Central memory CD8-positive, alpha-beta T cell (primary cell): ENCODE results near the gene CAMTA1.
"Not testable (repeated sequence)": the region's sequence is repeated elsewhere in the genome, so short reads cannot be mapped to it uniquely, and the experiment has no call there.

Experiments
- ATAC-seq: fragments of 150-1000 bp; cut with Tn5 transposase; replicated peaks from 2 replicates; pipeline ENCODE4 v1.10.0; 2022; ENCODE audit warnings: mild to moderate bottlenecking, moderate FRiP score, moderate number of reproducible peaks; ENCODE audit not compliant: poor library complexity, severe bottlenecking; ENCODE audit errors: extremely low read depth
- DNase-seq, 2 donors: peaks; one replicate each; pipeline ENCODE4 v3.0.0; 2021; ENCODE audit warnings: low spot score in 2 of 2
- H3K27ac Mint-ChIP-seq: one replicate; pipeline ENCODE4 v1.8.0; 2022; ENCODE audit warnings: low read depth, mild to moderate bottlenecking, moderate library complexity, mixed read lengths
- H3K27me3 Mint-ChIP-seq: one replicate; pipeline ENCODE4 v1.8.0; 2022; ENCODE audit warnings: mixed read lengths
- H3K36me3 Mint-ChIP-seq: one replicate; pipeline ENCODE4 v1.8.0; 2022; ENCODE audit warnings: mild to moderate bottlenecking, moderate library complexity, mixed read lengths; ENCODE audit not compliant: insufficient read depth
- H3K4me1 Mint-ChIP-seq: one replicate; pipeline ENCODE4 v1.8.0; 2022; ENCODE audit warnings: mixed read lengths
- H3K4me3 Mint-ChIP-seq: one replicate; pipeline ENCODE4 v1.8.0; 2022; ENCODE audit warnings: mild to moderate bottlenecking, moderate library complexity, mixed read lengths
- H3K9me3 Mint-ChIP-seq: one replicate; pipeline ENCODE4 v1.8.0; 2022; ENCODE audit warnings: mixed read lengths

CAMTA1 gene

DNA sequence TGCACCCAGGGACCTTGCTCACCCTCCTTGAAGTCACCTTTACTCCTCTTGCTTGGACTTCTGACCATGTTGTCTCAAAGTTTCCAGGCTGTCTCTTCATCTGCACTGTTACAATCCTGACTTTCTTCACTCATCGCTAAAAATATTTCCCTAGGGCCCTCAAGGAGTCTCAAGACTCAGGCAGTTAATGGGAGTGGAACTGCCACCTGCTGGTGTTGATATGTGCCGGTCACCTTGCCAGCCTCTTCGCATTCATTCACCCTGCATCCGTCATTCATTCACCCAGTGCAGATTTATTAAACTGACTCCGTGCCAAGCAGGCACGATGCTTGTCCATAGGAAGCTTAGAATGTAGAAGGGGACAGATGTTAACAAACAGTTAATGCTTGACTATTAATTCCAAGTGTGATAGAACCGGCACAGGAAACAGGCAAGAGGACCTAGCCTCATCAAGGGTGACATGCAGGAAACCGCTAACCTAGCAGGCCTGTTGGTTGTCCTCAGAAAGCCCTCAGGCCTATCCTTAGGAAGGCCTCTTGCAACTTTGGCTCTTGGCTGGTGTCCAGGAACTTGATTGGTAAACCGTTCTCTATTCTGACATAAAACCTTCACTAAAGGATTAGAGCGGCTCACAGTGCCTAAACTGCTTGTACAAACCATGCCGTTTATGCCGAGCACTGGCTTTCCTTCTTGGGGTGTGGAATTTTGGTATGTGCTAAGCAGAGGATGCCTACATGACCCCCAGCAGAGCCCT is 342.2 kb downstream of the CAMTA1 start:
- H3K4me1 Mint-ChIP-seq = no peaks in the 10 kb centered on the region
- ATAC-seq (no peak), DNase-seq (no peak)
- H3K9me3 Mint-ChIP-seq = no peaks in the 10 kb centered on the region
- peaks cover 39% of the 10 kb centered on the region for H3K27me3 Mint-ChIP-seq
- H3K36me3 Mint-ChIP-seq = no peaks in the 10 kb centered on the region
- no peak overlapping the region for H3K4me3 Mint-ChIP-seq
- no peak overlapping the region for H3K27ac Mint-ChIP-seq

DNA sequence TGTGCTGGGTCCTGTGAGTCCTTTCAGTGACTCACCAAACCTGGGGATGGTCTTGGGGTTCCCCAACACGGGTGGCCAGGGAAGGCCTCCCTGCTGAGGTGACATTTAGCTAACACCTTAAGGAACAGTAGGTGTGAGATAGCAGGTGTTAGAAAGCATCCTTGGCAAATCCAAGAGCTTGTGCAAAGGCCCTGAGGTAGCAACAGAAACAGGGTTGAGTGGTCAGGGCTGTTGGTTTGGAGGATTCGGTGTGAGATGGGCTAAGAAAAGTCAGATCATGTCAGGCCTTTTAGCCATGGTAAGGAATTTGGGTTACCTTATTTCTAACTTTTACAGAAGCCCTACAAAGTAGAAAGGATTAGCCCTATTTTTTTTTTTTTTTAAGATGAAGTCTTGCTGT is 343.0 kb downstream of the CAMTA1 start:
- Mint-ChIP-seq H3K27me3 (peaks cover 42% of the 10 kb centered on the region), H3K27ac (no peak overlapping the region), H3K9me3 (no peaks in the 10 kb centered on the region), H3K4me3 (no peak overlapping the region), H3K4me1 (no peaks in the 10 kb centered on the region), H3K36me3 (no peaks in the 10 kb centered on the region)
- no peak for ATAC-seq
- no peak for DNase-seq

DNA sequence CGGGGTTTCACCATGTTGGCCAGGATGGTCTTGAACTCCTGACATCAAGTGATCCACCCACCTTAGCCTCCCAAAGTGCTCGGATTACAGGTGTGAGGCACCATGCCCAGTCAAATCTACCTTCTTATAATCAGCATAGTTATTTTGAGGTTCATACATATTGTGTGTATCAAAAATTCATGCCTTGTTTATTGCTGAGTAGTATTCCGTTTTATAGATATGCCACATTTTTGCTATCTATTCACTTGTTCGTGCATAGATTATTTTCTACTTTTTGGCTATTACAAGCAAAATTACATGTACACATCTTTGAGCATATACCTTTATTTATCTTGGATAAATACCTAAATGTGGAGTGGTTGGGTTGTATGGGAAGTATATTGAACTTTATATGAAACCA is 344.9 kb downstream of the CAMTA1 start:
- no peak for ATAC-seq
- Mint-ChIP-seq H3K4me1 (no peaks in the 10 kb centered on the region), H3K36me3 (no peaks in the 10 kb centered on the region), H3K9me3 (no peaks in the 10 kb centered on the region), H3K27ac (no peak overlapping the region), H3K27me3 (peaks cover 58% of the 10 kb centered on the region), H3K4me3 (no peak overlapping the region)
- DNase-seq = no peak

DNA sequence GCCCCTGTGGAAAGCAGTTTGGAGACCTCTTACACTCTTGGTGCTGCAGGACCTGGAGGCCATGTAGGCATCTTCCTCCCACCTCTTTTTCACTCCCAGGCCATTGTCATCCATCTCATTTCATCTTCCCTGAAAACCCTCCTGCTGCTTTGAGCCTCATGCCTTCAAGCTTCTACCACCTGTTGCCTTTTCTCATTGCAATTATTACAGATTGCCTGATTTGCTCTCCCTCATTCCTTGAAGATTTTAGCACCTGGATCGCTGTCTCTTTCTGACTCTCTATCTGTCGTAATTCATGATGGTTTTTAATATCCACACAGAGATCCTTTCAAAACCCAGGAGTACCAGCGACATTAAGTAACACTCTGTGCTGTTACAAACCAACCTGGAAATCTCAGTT is 350.2 kb downstream of the CAMTA1 start:
- Mint-ChIP-seq H3K9me3 (no peaks in the 10 kb centered on the region), H3K4me3 (no peak overlapping the region), H3K4me1 (no peaks in the 10 kb centered on the region), H3K27ac (no peak overlapping the region), H3K36me3 (no peaks in the 10 kb centered on the region), H3K27me3 (peaks cover 67% of the 10 kb centered on the region)
- DNase-seq = no peak
- no peak for ATAC-seq

DNA sequence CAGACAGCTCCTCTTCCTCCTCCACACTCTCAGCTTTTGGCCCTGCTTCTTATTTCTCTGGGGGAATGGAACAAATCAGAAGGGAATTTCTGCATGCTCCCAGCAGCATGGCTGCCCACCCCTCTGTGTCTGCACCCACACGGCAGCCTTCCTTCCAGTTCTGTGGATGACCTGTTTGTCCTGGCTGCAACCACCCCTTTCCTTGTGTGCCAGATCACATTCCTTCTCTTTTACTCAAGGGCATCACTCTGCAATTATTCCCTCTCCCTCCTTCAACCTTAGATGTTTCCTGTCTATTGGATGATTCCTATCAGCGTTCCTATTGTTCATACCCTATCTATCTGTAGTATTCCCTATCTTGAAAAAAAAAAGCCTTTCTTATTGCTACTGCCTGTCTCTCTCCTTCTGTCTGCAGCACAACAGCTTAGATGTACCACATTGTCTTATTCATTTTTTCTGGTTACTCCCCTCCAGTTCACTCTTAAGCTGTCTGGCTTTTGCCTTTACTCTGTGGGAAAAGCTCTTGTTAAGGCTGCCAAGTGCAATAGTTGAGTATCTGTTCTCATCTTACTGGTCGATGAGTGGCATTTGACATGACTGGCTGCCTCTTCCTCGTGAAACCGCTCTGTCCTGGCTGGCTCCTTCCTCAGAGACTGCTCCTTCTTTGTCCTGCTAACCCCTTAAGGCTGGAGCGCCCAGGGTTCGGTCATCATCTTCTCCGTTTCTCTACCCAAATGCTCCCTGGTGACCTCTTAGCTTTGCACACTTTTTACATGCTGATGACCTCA is 351.1 kb downstream of the CAMTA1 start:
- Mint-ChIP-seq H3K27ac (no peak overlapping the region), H3K4me3 (no peak overlapping the region), H3K4me1 (no peaks in the 10 kb centered on the region), H3K36me3 (no peaks in the 10 kb centered on the region), H3K27me3 (peaks cover 58% of the 10 kb centered on the region), H3K9me3 (no peaks in the 10 kb centered on the region)
- ATAC-seq (no peak), DNase-seq (no peak)

DNA sequence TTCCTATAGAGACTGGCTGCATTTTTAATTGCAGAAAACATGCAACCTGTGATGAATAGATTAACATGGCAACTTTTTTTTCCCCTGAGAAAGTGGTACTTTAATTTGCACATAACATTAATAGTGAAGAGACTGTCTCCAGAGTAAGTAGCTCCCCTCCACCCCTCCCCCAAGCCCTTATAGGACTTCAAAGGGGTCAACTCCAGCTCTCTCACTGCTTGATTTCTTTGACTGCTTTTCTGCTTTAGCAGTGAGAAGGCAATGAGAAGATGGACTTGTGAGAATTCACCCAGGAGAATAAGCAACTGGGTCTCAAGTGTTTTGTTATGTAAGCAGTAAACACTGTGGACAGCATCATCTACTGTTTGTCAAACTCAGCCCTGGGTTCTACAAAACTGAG is 355.0 kb downstream of the CAMTA1 start:
- no peaks in the 10 kb centered on the region for H3K4me1 Mint-ChIP-seq
- H3K27ac Mint-ChIP-seq = no peak overlapping the region
- no peak overlapping the region for H3K4me3 Mint-ChIP-seq
- ATAC-seq (no peak), DNase-seq (no peak)
- no peaks in the 10 kb centered on the region for H3K9me3 Mint-ChIP-seq
- peaks cover 38% of the 10 kb centered on the region for H3K27me3 Mint-ChIP-seq
- no peaks in the 10 kb centered on the region for H3K36me3 Mint-ChIP-seq

DNA sequence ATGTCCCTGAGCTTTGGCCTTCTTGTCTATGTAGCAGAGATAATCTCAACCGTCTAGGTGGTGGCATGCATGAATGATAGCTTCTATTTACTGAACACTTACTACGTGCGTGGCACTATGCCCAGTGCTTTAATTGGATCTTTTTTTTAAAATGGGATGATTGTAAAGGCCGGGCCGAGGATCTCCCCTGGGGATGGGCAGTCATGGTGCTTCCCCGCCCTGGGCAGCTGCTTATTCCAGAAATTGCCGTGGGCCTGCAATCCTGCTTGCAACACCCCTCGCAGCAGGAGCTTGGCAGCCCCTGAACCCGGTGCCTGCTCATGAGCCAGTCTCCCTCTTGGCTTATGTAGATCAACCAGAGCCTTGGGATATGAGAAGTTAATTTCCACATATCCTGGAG is 360.7 kb downstream of the CAMTA1 start:
- peaks cover 10% of the 10 kb centered on the region for H3K27me3 Mint-ChIP-seq
- H3K9me3 Mint-ChIP-seq = no peaks in the 10 kb centered on the region
- DNase-seq (no peak), ATAC-seq (no peak)
- no peaks in the 10 kb centered on the region for H3K4me1 Mint-ChIP-seq
- no peaks in the 10 kb centered on the region for H3K36me3 Mint-ChIP-seq
- H3K27ac Mint-ChIP-seq = no peak overlapping the region
- H3K4me3 Mint-ChIP-seq = no peak overlapping the region

DNA sequence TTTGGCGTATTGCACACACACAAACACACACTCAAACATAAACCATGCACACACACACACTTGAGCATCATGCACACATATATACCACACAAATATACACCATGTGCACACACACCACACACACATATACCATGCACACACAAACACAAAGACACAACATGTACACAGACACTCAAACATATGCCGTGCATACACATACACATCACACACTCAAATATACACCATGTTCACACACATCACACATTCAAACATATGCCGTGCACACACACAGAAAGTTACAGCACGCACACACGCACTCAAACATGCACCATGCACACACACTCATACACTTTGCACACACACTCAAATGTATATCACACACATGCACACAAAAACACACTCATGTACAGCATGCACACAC is 361.5 kb downstream of the CAMTA1 start:
- H3K9me3 Mint-ChIP-seq = no peaks in the 10 kb centered on the region
- no peak overlapping the region for H3K4me3 Mint-ChIP-seq
- DNase-seq = no peak
- H3K27ac Mint-ChIP-seq = no peak overlapping the region
- peaks cover 10% of the 10 kb centered on the region for H3K27me3 Mint-ChIP-seq
- H3K36me3 Mint-ChIP-seq = no peaks in the 10 kb centered on the region
- H3K4me1 Mint-ChIP-seq = no peaks in the 10 kb centered on the region
- ATAC-seq = no peak

DNA sequence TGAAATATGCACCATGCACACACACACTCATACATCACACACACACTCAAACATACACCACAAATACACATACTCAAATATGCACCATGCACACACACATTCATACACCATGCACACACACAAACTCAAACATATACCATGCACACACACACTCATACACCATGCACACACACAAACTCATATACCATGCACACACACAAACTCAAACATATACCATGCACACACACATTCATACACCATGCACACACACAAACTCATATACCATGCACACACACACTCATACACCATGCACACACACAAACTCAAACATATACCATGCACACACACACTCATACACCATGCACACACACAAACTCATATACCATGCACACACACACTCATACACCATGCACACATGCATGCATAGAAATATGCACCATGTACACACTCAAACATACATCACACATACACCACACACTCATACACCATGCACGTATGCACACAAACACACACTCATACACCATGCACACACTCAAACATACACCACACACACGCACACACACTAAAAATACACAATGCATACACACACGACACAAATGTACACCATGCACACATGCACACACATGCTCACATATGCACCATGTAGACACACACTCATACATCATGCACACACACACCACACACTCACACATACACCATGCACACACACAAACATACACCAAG is 362.5 kb downstream of the CAMTA1 start:
- not testable (repeated sequence) for ATAC-seq, H3K9me3 Mint-ChIP-seq, DNase-seq

DNA sequence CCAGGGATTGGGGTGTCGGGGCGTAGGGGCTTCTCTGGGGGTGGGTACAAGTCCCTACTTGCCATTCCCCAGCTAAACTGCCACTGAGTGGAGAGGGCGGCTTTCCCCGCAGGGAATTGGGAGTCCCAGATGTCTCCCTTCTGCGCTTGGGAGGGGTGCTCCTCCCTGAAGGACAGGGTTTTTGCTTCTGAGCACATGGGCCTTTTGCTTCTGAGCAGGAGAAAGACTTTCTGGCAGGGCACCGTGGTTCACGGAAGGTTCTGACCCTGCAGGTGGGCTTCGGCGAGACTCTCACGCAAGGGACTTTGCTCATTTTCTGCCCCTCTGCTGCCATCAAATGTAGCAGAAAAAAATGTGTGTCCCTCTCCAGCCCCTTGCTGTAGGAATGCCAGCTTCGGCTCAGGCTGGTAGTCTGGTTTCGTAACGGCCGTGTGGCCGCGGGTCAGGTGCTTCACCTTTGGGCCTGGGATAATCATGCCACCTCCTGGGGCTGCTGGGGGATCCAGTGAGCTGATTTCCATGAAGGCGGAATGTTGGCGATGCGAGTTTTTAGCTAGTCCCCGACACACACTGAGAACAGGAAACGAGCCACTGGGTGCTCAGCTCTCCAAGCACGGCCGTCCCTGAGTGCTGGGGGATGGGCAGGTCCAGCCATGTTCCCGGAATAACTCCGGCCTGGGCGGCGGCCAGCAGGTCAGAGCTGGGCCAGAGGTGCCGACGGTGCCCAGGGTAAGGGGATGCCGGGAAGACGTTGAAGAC is 364.0 kb downstream of the CAMTA1 start:
- no peak overlapping the region for H3K27ac Mint-ChIP-seq
- DNase-seq (no peak), ATAC-seq (no peak)
- H3K36me3 Mint-ChIP-seq = no peaks in the 10 kb centered on the region
- H3K4me3 Mint-ChIP-seq = no peak overlapping the region
- H3K4me1 Mint-ChIP-seq = no peaks in the 10 kb centered on the region
- no peaks in the 10 kb centered on the region for H3K9me3 Mint-ChIP-seq
- H3K27me3 Mint-ChIP-seq = peaks cover 14% of the 10 kb centered on the region

More for the DNA sequence above, 362.5 kb downstream of the CAMTA1 start:
- H3K27ac Mint-ChIP-seq, H3K4me1 Mint-ChIP-seq, H3K4me3 Mint-ChIP-seq, H3K27me3 Mint-ChIP-seq, H3K36me3 Mint-ChIP-seq: not testable (repeated sequence)

DNA sequence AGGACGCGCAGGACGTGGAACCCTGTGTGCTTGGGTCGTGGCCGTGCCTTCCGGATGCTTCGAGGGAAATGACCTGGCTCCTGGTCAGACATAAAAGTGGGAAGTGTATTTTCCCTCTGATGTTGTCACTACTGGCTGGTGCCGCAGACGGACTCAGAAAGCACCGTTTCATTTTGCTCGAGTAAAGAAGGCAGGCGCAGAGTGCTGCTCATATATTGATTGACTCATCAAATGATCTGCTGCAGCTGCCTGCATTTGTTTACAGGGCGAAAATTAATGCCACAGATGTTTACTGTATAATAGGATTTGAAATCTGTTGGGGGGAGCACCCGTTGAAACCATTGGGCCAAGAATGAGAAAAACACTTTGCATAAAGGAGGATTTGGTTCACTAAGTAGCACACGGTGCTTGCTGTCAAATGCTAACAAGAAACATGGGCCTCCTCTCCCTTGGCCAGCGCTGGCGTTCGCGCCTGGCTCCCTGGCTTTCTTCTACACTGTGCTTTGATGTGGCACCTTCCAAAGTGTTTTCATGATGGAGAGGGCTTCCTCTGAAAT is 365.5 kb downstream of the CAMTA1 start:
- Mint-ChIP-seq H3K9me3 (no peaks in the 10 kb centered on the region), H3K27ac (no peak overlapping the region), H3K4me3 (no peak overlapping the region), H3K27me3 (peaks cover 23% of the 10 kb centered on the region), H3K36me3 (no peaks in the 10 kb centered on the region), H3K4me1 (no peaks in the 10 kb centered on the region)
- no peak for ATAC-seq
- DNase-seq = no peak

DNA sequence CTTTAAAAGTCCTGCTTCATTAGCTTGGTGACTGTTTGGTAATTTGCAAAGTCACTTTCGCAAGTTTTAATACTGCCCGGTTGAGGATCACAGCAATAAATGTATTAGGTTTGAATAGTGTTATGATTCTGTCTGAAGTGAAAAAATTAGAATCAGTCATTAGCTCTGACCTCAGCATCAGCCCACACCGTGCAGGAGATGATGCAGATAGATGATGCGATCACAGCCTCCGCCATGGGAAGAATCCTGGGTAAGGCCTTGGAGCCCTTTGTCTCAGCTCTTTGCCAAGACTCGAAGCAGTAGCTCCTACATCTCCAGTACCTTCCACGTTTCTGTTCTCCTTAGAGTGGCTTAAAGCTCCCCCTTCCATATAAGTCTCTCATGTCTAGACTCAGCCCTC is 366.7 kb downstream of the CAMTA1 start:
- DNase-seq = no peak
- Mint-ChIP-seq H3K4me1 (no peaks in the 10 kb centered on the region), H3K9me3 (no peaks in the 10 kb centered on the region), H3K27ac (no peak overlapping the region), H3K4me3 (no peak overlapping the region), H3K36me3 (no peaks in the 10 kb centered on the region), H3K27me3 (peaks cover 23% of the 10 kb centered on the region)
- no peak for ATAC-seq
